HUDEP-2 (cell line): Measurements from ENCODE around the gene GALNTL6.
"Not testable (repeated sequence)": the region's sequence is repeated elsewhere in the genome, so short reads cannot be mapped to it uniquely, and the experiment has no call there.

Experiments used
- DNase-seq, 76 experiments: peaks; one replicate each; lab custom pipeline; 2025; ENCODE audit not compliant: unreplicated experiment in 76 of 76; lab: John Stamatoyannopoulos, UW

GALNTL6 gene

GRCh38 chr4:172356016-172356415 is 542.8 kb downstream of the GALNTL6 start:
- no peak for DNase-seq

- DNase-seq: no peak
These were observed 543.9 kb downstream of the GALNTL6 start for GRCh38 chr4:172357006-172357540.

DNA sequence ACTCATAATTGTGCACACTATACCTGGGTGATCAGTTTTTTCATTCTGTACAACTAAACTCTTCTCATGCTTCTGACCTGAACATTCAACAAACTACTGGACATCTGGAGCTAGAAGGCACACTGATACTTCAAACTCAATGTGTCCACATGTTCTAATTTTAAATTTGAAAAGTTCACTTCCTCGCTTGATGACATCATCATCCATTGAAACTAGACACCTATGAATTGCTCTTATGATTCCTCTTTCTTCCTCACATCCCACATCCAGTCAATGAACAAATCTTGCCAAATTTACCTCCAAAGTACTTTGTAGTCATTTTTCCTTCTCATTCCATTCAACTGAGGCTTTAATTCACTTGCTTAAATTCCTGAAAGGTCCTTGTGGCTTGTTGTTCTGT is 549.4 kb downstream of the GALNTL6 start:
- DNase-seq: no peak

- no peak for DNase-seq
These were observed 556.3 kb downstream of the GALNTL6 start for GRCh38 chr4:172369471-172369959.

DNA sequence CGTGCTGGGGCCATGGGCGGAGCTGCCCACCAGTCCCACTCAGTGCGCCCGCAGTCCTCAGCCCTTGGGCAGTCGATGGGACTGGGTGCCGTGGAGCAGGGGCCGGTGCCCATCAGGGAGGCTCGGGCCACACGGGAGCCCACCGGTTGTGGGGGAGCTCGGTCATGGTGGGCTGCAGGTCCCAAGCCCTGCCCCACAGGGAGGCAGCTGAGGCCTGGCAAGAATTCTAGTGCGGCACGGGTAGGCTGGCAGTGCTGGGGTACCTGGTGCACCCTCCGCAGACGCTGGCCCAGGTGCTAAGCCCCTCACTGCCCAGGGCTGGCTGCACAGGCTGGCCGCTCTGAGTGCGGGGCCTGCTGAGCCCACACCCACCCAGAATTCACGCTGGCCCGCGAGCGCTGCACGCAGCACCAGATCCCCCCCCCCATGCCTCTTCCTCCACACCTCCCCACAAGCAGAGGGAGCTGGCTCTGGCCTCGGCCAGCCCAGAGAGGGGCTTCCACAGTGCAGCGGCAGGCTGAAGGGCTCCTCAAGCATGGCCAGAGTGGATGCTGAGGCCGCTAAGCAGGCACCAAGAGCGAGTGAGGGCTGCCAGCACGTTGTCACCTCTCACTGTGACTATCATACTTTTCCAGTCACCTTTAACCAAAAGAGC is 564.4 kb downstream of the GALNTL6 start:
- no peak for DNase-seq

DNA sequence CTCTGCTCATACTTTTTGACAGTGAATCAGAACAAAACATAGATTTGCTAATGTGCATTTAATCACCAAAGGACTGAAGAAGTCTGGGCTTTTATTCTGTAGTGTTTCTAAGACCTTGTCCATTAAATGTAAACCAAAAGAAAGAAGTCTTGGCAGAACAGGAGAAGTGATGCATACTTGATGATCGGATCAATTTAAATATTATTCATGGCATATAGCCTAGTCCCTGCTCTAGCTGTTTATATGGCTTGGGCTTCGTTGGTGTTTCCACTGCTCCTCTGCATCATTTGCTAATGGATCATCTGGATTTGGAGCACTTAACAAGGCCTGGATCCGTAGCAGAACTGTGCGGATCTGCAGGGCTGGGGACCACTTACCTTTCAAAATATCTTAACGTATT is 566.6 kb downstream of the GALNTL6 start:
- DNase-seq: no peak

DNA sequence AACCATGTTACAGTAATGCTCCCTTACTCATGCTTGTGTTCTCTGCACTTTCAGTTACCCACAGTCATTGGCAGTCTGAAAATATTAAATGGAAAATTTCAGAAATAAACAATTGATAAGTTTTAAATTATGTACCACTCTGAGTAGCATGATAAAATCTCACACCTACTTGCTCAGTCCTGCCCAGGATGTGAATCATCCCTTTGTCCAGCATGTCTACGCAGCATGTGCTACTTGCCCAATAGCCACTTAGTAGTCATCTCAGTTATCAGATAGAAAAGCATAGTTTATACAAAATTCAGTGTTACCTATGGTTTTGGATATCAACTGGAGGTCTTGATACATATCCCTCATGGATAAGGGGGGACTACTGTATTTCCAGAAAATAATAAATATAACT is 577.1 kb downstream of the GALNTL6 start:
- no peak for DNase-seq

GRCh38 chr4:172392741-172393140 is 579.5 kb downstream of the GALNTL6 start:
- DNase-seq: no peak

GRCh38 chr4:172393220-172393619 is 580.0 kb downstream of the GALNTL6 start:
- DNase-seq: no peak

DNA sequence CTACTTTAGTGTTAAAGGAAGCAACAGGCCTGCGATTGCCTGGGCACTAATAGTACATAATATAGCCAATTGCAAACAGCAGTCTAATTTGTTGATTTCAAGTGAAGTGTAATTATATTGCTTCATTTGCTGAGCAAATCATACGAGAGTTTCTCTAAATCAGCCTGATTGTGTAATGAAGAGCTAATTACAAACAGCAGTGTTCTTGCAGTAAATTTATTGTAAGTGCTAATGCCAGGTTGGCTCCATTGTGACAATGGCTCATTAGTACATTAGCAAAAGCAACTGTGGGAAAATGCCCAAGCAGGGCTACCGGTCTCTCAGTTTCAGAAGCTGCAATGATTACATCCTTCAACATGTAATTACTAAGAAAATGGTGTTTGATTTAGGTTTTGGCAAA is 591.5 kb downstream of the GALNTL6 start:
- DNase-seq: no peak

DNA sequence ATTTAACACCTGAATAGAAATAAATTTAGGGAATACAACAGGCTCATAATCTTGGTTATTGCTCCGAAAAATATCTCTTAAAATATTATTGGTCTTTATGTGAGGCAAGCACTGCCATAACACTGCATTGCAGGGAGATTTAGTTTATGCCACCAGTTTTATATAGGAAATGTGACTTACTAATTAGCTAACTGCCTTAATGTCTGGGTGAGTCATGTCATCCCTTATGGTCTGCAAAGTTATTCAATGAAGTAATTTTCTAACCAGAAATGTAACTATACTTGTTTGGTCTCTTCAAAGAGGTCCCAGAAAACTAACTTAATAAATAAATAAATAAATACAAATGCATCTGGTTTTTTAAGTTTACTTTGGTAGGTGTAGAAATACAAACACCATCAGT is 597.2 kb downstream of the GALNTL6 start:
- DNase-seq: no peak

DNA sequence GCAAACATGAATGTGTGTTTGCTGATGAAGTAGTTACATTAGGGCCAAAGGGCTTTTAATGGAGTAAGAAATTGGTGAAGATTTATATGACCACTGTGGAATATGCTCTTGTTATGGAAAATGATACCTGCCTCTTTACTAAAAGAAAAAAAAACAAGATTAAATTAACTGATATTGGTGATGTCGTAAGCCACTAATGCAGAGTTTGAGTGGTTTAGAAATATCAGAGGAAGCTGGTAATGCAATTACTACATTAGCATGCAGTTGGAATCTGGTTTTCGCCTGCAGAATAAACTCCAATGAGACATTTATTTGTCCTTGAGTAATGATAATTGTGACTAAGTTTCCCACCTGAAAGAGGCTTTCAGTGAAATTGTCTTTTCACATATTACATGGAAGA is 597.9 kb downstream of the GALNTL6 start:
- DNase-seq: no peak

DNA sequence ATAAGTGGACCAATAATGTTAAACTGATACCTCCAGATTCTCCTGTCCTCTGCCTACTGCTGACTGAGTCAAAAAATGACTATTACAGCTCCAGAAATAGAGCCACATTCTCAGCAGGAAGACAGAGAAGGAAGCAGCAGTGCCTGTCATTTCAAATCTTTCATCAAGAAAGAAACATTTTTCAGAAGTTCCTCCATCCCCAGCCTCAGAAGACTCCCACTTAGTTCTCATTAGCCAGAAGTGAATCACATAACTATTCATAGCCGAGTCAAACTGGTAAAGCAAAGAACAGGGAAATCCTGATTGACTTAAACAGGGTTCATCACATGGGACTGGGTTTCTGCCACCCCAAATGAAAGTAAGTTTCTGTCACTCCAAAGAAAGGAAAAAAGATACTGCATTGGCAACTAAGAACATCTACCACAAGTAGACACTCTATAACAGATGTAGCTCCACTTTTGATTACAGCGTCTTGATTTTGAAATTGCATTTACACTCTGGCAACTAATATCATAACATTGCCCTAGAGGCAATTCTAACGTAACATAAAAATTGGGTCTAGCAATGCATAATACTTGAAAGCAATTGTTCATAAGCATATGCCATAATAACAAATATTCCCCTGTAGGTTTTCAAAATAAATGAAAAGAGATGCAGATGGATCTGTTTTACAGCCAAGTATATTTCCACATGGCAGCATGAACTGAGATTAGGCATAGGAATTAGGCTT is 599.8 kb downstream of the GALNTL6 start:
- DNase-seq: no peak

DNA sequence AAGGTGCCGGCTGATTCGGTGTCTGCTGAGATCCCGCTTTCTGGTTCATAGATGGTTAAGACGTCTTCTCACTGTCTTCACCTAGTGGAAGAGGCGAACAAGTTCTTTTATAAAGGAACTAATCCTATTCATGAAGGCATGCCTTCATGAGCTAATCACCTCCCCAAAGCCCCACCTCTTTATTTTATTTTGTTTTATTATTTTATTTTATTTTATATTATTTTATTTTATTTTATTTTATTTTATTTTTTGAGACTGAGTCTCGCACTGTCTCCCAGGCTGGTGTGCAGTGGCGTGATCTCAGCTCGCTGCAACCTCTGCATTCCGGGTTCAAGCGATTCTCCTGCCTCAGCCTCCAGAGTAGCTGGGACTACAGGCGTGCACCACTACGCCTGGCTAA is 615.8 kb downstream of the GALNTL6 start:
- not testable (repeated sequence) for DNase-seq

GRCh38 chr4:172480471-172480870 is 667.3 kb downstream of the GALNTL6 start:
- DNase-seq: no peak

GRCh38 chr4:172481802-172482508 is 668.8 kb downstream of the GALNTL6 start:
- no peak for DNase-seq

- no peak for DNase-seq
These were observed 671.8 kb downstream of the GALNTL6 start for GRCh38 chr4:172485007-172485406.

DNA sequence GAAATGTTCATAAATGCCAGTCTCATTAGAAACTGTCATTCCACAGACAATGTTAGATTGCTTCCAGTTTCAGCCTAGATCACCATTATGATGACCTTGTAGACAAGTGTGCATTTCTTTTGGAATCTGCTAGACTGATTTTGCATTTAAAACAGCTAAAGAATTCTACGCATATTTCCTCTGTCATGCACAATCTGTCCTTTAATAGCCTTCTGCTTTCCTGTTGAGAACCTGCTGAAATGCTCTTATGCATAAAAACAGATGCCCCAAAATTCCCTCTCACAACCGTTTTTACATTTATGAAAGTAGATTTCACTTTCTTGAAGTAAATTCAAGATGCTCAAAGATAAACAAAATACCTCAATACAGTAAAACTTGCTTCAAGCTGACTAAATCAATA is 673.3 kb downstream of the GALNTL6 start:
- no peak for DNase-seq

DNA sequence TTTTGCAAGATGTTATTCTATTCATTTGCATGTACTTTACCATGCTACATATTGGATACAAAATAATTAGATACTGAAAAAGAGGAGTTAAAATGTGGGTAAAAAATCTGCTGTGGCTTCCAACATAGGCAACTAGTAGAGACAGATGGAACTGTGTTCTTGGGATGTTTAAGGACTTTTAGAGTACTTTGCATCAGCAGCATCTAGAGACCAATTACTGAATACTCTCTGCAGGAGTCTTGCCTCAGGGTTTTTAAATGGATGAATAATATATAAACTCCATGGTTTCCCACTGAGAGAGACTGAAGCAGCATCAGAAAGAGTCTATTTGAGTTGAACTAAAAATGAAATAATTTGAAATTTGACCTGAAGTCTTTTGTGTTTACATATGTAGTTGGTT is 676.7 kb downstream of the GALNTL6 start:
- no peak for DNase-seq

DNA sequence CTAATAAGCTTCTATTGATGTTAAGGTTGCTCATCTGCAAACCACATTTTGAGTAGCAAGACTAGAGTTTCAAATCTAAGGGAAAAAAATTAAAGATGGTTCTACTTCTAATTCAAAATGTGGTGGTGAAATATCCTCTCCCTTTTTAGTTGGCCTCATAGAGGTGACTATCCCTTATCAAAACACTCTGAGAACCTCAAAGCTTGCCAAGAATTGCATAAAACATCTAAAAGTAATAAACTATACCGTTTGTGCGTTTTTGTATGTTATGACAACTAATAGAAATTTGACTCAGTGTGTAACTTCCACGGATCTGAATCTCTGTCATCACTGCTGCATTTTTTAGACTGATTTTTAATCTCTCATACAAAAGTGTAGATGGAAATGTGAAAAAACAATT is 682.6 kb downstream of the GALNTL6 start:
- no peak for DNase-seq

DNA sequence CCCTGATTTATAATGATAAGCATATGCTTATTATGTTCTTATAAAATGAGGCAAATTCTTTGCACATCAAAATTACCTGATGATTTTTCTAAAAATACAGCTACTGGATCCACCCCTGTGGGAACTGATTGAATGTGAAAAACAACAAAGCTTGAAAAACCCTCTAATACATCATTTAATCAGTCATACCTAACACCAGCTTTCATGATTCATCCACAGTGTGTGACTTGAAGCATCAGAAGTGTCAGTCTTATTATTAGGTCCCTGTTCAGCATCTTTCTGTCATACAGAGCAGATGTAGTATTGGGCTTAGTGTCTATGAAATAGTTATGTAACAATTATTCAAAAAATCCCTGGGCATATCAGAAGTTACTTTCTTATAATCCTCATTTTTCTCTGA is 684.1 kb downstream of the GALNTL6 start:
- no peak for DNase-seq
